ENCODE results near the gene QARS1. TPM values are rescaled to one million over a fixed set of nuclear protein-coding genes. Genes with fewer than 3 reads are reported as not detected.

Gene QARS1
- total RNA-seq, 1 donor from 2014 or later, result 393 TPM

DNA sequence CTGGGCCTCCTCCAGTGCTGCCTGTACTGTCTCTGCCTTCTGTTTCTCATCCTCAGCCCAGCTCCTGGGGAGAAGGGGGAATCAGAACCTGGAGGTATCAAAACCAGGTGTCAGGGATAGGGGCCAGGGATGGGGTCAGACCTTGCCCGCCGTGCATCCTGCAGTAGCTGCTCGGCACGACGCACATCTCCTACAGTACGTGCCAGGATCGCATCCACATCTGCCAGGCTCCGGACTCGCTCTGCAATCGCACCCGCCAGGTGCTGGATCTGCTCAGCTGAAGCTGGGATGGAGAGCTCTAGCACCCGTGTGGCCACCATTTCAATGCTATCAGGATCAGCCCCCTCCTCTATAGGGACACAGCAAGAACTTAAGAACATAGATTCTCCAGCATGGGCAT lies 17.5 kb upstream of the QARS1 start:
- H3K9ac ChIP-seq (ENCODE audit: low read depth in 1 of 3, low read length in 3 of 3), result peak overlapping the region in 2 of 3 donors; percentile 7 to 100
- H3K27me3 ChIP-seq (ENCODE audit: control insufficient read depth in 3 of 3, insufficient read depth in 3 of 3, low read length in 3 of 3), result no peaks in the 10 kb centered on the region
- peaks cover 73 to 77% (median 74%) of the 10 kb centered on the region in 3 donors for H3K36me3 ChIP-seq (ENCODE audit: control insufficient read depth in 3 of 3, insufficient read depth in 3 of 3, low read length in 3 of 3)
- no peak overlapping the region for H3K4me3 ChIP-seq (ENCODE audit: low read length in 3 of 3)
- no peak overlapping the region for H3K27ac ChIP-seq (ENCODE audit: low read depth, low read length)
- H3K4me1 ChIP-seq (ENCODE audit: control insufficient read depth in 3 of 3, insufficient read depth in 3 of 3, low read length in 3 of 3), result peaks cover 23 to 36% (median 24%) of the 10 kb centered on the region in 3 donors
- H3K9me3 ChIP-seq (ENCODE audit: control insufficient read depth in 3 of 3, low read length in 3 of 3), result no peaks in the 10 kb centered on the region

DNA sequence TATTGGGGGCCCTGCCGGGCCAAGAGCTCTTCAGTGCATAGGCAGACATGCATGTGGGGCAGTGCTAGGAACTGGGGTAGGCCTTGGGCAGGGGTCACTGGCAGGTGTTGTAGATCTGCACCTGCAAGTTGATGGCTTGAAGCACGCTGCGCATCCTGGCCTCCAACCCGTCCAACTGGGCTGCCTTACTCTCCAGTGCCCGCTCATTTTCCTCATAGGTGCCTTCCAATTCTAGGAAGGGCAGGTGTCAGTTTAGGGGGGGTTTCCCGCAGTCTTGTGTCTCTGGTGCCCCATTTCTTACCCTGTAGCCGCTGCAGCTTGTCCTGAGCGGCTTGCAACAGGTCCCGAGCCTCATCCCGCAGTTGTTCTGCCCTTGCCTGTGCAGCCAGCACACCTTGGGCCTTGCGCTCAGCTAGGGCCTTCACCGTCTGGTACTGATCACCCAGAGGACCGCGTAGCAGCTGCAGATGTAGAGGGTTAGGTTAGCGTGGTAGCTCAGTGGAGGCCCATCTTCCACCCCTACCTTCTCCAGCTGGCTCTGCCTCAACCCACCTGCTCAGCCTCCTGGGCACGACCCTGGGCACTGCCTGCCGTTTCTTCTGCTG lies 16.7 kb upstream of the QARS1 start:
- Histone ChIP-seq H3K9ac (ENCODE audit: low read depth in 1 of 3, low read length in 3 of 3) (peak overlapping the region; percentile 58 to 100 (median 79)), H3K27ac (ENCODE audit: low read depth, low read length) (peak overlapping the region; percentile 95), H3K4me3 (ENCODE audit: low read length in 3 of 3) (peak overlapping the region; percentile 67 to 99 (median 98)), H3K36me3 (ENCODE audit: control insufficient read depth in 3 of 3, insufficient read depth in 3 of 3, low read length in 3 of 3) (peaks cover 74 to 77% (median 75%) of the 10 kb centered on the region in 3 donors), H3K9me3 (ENCODE audit: control insufficient read depth in 3 of 3, low read length in 3 of 3) (no peaks in the 10 kb centered on the region), H3K4me1 (ENCODE audit: control insufficient read depth in 3 of 3, insufficient read depth in 3 of 3, low read length in 3 of 3) (peaks cover 23 to 42% (median 26%) of the 10 kb centered on the region in 3 donors), H3K27me3 (ENCODE audit: control insufficient read depth in 3 of 3, insufficient read depth in 3 of 3, low read length in 3 of 3) (no peaks in the 10 kb centered on the region)

- peak within 1 kb of the TSS; percentile 98 to 100 (median 99) for H3K9ac ChIP-seq (ENCODE audit: low read depth in 1 of 3, low read length in 3 of 3)
- H3K9me3 ChIP-seq (ENCODE audit: control insufficient read depth in 3 of 3, low read length in 3 of 3), result no peaks in the 10 kb centered on the region
- peaks cover 74 to 77% (median 75%) of the 10 kb centered on the region in 3 donors for H3K36me3 ChIP-seq (ENCODE audit: control insufficient read depth in 3 of 3, insufficient read depth in 3 of 3, low read length in 3 of 3)
- peak within 1 kb of the TSS; percentile 95 for H3K27ac ChIP-seq (ENCODE audit: low read depth, low read length)
- H3K4me1 ChIP-seq (ENCODE audit: control insufficient read depth in 3 of 3, insufficient read depth in 3 of 3, low read length in 3 of 3), result peaks cover 23 to 42% (median 26%) of the 10 kb centered on the region in 3 donors
- H3K4me3 ChIP-seq (ENCODE audit: low read length in 3 of 3), result peak within 1 kb of the TSS; percentile 91 to 99 (median 98)
- no peaks in the 10 kb centered on the region for H3K27me3 ChIP-seq (ENCODE audit: control insufficient read depth in 3 of 3, insufficient read depth in 3 of 3, low read length in 3 of 3)
Observed at GRCh38 chr3:49120438-49121131, 16.0 kb upstream of the QARS1 start, which contains the start of gene USP19. USP19 (minus strand) TSS chr3:49120823; CDS start chr3:49119145, 1,678 bp downstream.

DNA sequence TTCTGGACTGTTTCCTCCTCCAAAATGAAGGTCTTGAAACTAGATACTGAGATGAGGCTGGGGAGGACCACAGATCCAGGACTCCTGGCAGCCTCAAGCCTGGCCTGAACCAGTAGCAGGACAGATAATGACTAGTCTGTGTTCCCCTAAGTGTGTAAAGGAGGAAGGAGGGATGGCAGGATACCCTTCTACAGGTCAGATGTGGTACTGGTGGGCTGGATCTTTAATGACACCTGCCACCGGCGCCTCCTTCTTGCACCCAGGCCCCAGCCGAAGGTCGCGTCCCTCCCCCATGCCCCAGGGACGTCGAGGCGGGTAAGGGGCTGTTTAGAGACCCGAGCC lies 15.5 kb upstream of the QARS1 start:
- H3K36me3 ChIP-seq (ENCODE audit: control insufficient read depth in 3 of 3, insufficient read depth in 3 of 3, low read length in 3 of 3), result peaks cover 74 to 78% (median 77%) of the 10 kb centered on the region in 3 donors
- peak overlapping the region; percentile 95 for H3K27ac ChIP-seq (ENCODE audit: low read depth, low read length)
- no peaks in the 10 kb centered on the region for H3K9me3 ChIP-seq (ENCODE audit: control insufficient read depth in 3 of 3, low read length in 3 of 3)
- H3K9ac ChIP-seq (ENCODE audit: low read depth in 1 of 3, low read length in 3 of 3), result peak overlapping the region; percentile 98 to 100 (median 99)
- peaks cover 23 to 42% (median 26%) of the 10 kb centered on the region in 3 donors for H3K4me1 ChIP-seq (ENCODE audit: control insufficient read depth in 3 of 3, insufficient read depth in 3 of 3, low read length in 3 of 3)
- peak overlapping the region; percentile 91 to 99 (median 98) for H3K4me3 ChIP-seq (ENCODE audit: low read length in 3 of 3)
- H3K27me3 ChIP-seq (ENCODE audit: control insufficient read depth in 3 of 3, insufficient read depth in 3 of 3, low read length in 3 of 3), result no peaks in the 10 kb centered on the region

GRCh38 chr3:49119439-49119838 lies 14.9 kb upstream of the QARS1 start:
- Histone ChIP-seq H3K4me1 (ENCODE audit: control insufficient read depth in 3 of 3, insufficient read depth in 3 of 3, low read length in 3 of 3) (peaks cover 23 to 42% (median 26%) of the 10 kb centered on the region in 3 donors), H3K27ac (ENCODE audit: low read depth, low read length) (peak overlapping the region; percentile 95), H3K27me3 (ENCODE audit: control insufficient read depth in 3 of 3, insufficient read depth in 3 of 3, low read length in 3 of 3) (no peaks in the 10 kb centered on the region), H3K4me3 (ENCODE audit: low read length in 3 of 3) (peak overlapping the region; percentile 91 to 99 (median 98)), H3K9ac (ENCODE audit: low read depth in 1 of 3, low read length in 3 of 3) (peak overlapping the region; percentile 98 to 100 (median 99)), H3K9me3 (ENCODE audit: control insufficient read depth in 3 of 3, low read length in 3 of 3) (no peaks in the 10 kb centered on the region), H3K36me3 (ENCODE audit: control insufficient read depth in 3 of 3, insufficient read depth in 3 of 3, low read length in 3 of 3) (peaks cover 74 to 78% (median 77%) of the 10 kb centered on the region in 3 donors)

DNA sequence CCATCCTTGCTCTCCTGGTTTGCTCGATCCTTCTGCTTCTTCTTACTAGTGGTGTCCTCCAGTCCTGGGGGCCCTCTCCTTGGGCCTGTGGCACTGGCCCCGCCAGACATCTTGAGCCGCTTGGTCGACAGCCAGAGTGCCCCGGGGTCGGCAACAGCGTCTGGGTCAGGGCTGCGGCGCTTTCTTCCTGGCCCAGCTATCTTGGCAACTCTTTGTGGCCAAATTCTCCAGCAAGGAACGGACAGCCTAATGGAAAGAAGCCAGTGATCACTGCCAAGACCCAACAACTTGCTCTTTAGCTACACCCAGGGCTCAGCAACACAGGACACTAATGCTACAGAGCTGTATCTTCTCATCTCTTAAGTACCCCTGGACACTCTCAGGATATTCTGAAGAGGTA lies 14.5 kb upstream of the QARS1 start:
- peak overlapping the region; percentile 98 to 100 (median 99) for H3K9ac ChIP-seq (ENCODE audit: low read depth in 1 of 3, low read length in 3 of 3)
- H3K4me1 ChIP-seq (ENCODE audit: control insufficient read depth in 3 of 3, insufficient read depth in 3 of 3, low read length in 3 of 3), result peaks cover 23 to 42% (median 26%) of the 10 kb centered on the region in 3 donors
- peak overlapping the region; percentile 95 for H3K27ac ChIP-seq (ENCODE audit: low read depth, low read length)
- no peaks in the 10 kb centered on the region for H3K27me3 ChIP-seq (ENCODE audit: control insufficient read depth in 3 of 3, insufficient read depth in 3 of 3, low read length in 3 of 3)
- H3K4me3 ChIP-seq (ENCODE audit: low read length in 3 of 3), result peak overlapping the region; percentile 14 to 98 (median 91)
- peaks cover 74 to 78% (median 77%) of the 10 kb centered on the region in 3 donors for H3K36me3 ChIP-seq (ENCODE audit: control insufficient read depth in 3 of 3, insufficient read depth in 3 of 3, low read length in 3 of 3)
- no peaks in the 10 kb centered on the region for H3K9me3 ChIP-seq (ENCODE audit: control insufficient read depth in 3 of 3, low read length in 3 of 3)

DNA sequence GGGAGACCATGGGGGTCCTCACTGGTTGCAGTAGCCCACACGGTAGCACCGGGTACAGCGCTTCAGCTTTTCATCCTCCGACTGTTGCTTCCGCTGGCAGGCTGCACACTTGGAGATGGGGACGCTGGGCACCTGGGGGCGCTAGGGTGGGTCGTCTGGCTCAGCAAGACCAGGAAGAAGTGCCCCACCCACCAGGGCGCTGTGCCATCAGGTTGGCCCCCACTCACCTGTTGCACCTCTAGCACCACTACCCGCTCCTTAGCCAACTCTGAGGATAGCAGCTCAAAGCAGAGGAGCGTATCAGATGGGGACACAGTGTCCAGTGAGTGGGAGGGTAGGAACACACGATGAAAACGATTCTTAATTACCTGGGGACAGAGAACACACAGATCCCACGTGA lies 7.7 kb upstream of the QARS1 start:
- Histone ChIP-seq H3K4me1 (ENCODE audit: control insufficient read depth in 3 of 3, insufficient read depth in 3 of 3, low read length in 3 of 3) (peaks cover 0 to 6% (median 2%) of the 10 kb centered on the region in 3 donors), H3K9ac (ENCODE audit: low read depth in 1 of 3, low read length in 3 of 3) (no peak overlapping the region), H3K27ac (ENCODE audit: low read depth, low read length) (no peak overlapping the region), H3K36me3 (ENCODE audit: control insufficient read depth in 3 of 3, insufficient read depth in 3 of 3, low read length in 3 of 3) (peaks cover 91 to 93% (median 93%) of the 10 kb centered on the region in 3 donors), H3K9me3 (ENCODE audit: control insufficient read depth in 3 of 3, low read length in 3 of 3) (no peaks in the 10 kb centered on the region), H3K4me3 (ENCODE audit: low read length in 3 of 3) (no peak overlapping the region), H3K27me3 (ENCODE audit: control insufficient read depth in 3 of 3, insufficient read depth in 3 of 3, low read length in 3 of 3) (no peaks in the 10 kb centered on the region)

GRCh38 chr3:49111347-49111746 lies 6.8 kb upstream of the QARS1 start:
- no peak overlapping the region for H3K27ac ChIP-seq (ENCODE audit: low read depth, low read length)
- H3K9ac ChIP-seq (ENCODE audit: low read depth in 1 of 3, low read length in 3 of 3), result no peak overlapping the region
- no peaks in the 10 kb centered on the region for H3K9me3 ChIP-seq (ENCODE audit: control insufficient read depth in 3 of 3, low read length in 3 of 3)
- no peak overlapping the region for H3K4me3 ChIP-seq (ENCODE audit: low read length in 3 of 3)
- H3K4me1 ChIP-seq (ENCODE audit: control insufficient read depth in 3 of 3, insufficient read depth in 3 of 3, low read length in 3 of 3), result peaks cover 0 to 2% (median 0%) of the 10 kb centered on the region in 3 donors
- no peaks in the 10 kb centered on the region for H3K27me3 ChIP-seq (ENCODE audit: control insufficient read depth in 3 of 3, insufficient read depth in 3 of 3, low read length in 3 of 3)
- H3K36me3 ChIP-seq (ENCODE audit: control insufficient read depth in 3 of 3, insufficient read depth in 3 of 3, low read length in 3 of 3), result peaks cover 85 to 89% (median 88%) of the 10 kb centered on the region in 3 donors

- no peak overlapping the region for H3K9ac ChIP-seq (ENCODE audit: low read depth in 1 of 3, low read length in 3 of 3)
- H3K27ac ChIP-seq (ENCODE audit: low read depth, low read length), result no peak overlapping the region
- peaks cover 81 to 85% (median 84%) of the 10 kb centered on the region in 3 donors for H3K36me3 ChIP-seq (ENCODE audit: control insufficient read depth in 3 of 3, insufficient read depth in 3 of 3, low read length in 3 of 3)
- H3K4me3 ChIP-seq (ENCODE audit: low read length in 3 of 3), result no peak overlapping the region
- peaks cover under 1 to 7% (median 1%) of the 10 kb centered on the region in 3 donors for H3K4me1 ChIP-seq (ENCODE audit: control insufficient read depth in 3 of 3, insufficient read depth in 3 of 3, low read length in 3 of 3)
- no peaks in the 10 kb centered on the region for H3K9me3 ChIP-seq (ENCODE audit: control insufficient read depth in 3 of 3, low read length in 3 of 3)
- H3K27me3 ChIP-seq (ENCODE audit: control insufficient read depth in 3 of 3, insufficient read depth in 3 of 3, low read length in 3 of 3), result no peaks in the 10 kb centered on the region
Observed at GRCh38 chr3:49110780-49111179, 6.2 kb upstream of the QARS1 start.

DNA sequence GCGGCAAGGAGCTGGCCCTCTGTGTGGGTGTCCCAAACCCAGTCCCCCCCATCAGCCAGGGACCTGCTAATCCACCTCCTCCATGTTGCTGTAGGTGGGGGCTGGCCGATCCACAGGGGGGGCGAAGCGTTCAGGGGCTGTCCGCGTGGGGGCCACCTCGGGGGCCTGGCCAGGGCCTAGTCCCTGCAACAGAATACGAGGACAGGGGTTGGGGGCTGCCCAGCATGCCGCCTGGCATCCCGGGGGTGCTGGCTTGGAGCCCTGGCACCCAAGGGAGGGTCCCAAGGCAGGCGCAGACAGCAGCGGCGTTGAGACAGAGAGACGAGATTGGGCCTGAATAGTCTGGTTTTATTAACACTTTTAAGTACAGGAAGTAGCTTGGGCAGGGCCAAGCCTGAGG lies 3.8 kb upstream of the QARS1 start:
- H3K4me1 ChIP-seq (ENCODE audit: control insufficient read depth in 3 of 3, insufficient read depth in 3 of 3, low read length in 3 of 3), result peaks cover 15 to 28% (median 20%) of the 10 kb centered on the region in 3 donors
- H3K9me3 ChIP-seq (ENCODE audit: control insufficient read depth in 3 of 3, low read length in 3 of 3), result no peaks in the 10 kb centered on the region
- no peak overlapping the region for H3K27ac ChIP-seq (ENCODE audit: low read depth, low read length)
- H3K36me3 ChIP-seq (ENCODE audit: control insufficient read depth in 3 of 3, insufficient read depth in 3 of 3, low read length in 3 of 3), result peaks cover 62 to 64% (median 63%) of the 10 kb centered on the region in 3 donors
- H3K4me3 ChIP-seq (ENCODE audit: low read length in 3 of 3), result no peak overlapping the region
- H3K27me3 ChIP-seq (ENCODE audit: control insufficient read depth in 3 of 3, insufficient read depth in 3 of 3, low read length in 3 of 3), result no peaks in the 10 kb centered on the region
- H3K9ac ChIP-seq (ENCODE audit: low read depth in 1 of 3, low read length in 3 of 3), result no peak overlapping the region

All from skeletal muscle tissue (tissue), 4 donors.